H1 (cell line): ENCODE data around the gene OLFM1. TPM values are rescaled to one million over a fixed set of nuclear protein-coding genes. Genes with fewer than 3 reads are reported as not detected.

Source experiments
- CTCF ChIA-PET: fragments of 300-600 bp; sonication (Branson Sonifier 250); formaldehyde crosslinking; loops from one replicate; lab custom pipeline; 2021; ENCODE audit not compliant: partially characterized antibody; lab: Charles Lee
- POLR2A ChIA-PET: fragments of 300-600 bp; sonication (Branson Sonifier 250); formaldehyde crosslinking; loops from one replicate; lab custom pipeline; 2021; ENCODE audit warnings: inconsistent platforms; ENCODE audit not compliant: partially characterized antibody; lab: Charles Lee
- DNase-seq, 2 experiments: peaks; one replicate each; pipeline versions ENCODE4 v3.0.0 to v3.0.0-alpha.2; 2010 to 2022; ENCODE audit warnings: low spot score in 2 of 2, low read depth in 1 of 2, mixed read lengths in 1 of 2
- FAIRE-seq: peaks from 2 replicates; lab custom pipeline; 2011; peaks lifted over from hg19 to GRCh38; lab: Jason Lieb, UNC
- H2AFZ ChIP-seq: 2 replicates; pipeline ENCODE4 v1.8.1; 2012; ENCODE audit warnings: low read length, inconsistent platforms
- H2AK5ac ChIP-seq: 2 replicates; pipeline ENCODE4 v1.6.1; 2013; ENCODE audit warnings: low read depth, low read length
- H2BK120ac ChIP-seq: replicated peaks from 2 replicates; pipeline ENCODE3; 2013; ENCODE audit warnings: low read depth, low read length, inconsistent platforms
- H2BK12ac ChIP-seq: 2 replicates; pipeline ENCODE4 v1.6.1; 2013; ENCODE audit warnings: low read depth, low read length
- H2BK15ac ChIP-seq: 2 replicates; pipeline ENCODE4 v1.6.1; 2013; ENCODE audit warnings: low read length
- H2BK20ac ChIP-seq: 2 replicates; pipeline ENCODE4 v1.6.1; 2013; ENCODE audit warnings: low read length
- H2BK5ac ChIP-seq: 2 replicates; pipeline ENCODE4 v1.6.1; 2013; ENCODE audit warnings: low read depth, low read length
- H3K14ac ChIP-seq: 2 replicates; pipeline ENCODE4 v1.6.1; 2013; ENCODE audit warnings: inconsistent platforms; ENCODE audit not compliant: insufficient read length
- H3K18ac ChIP-seq: 2 replicates; pipeline ENCODE4 v1.6.1; 2013; ENCODE audit warnings: low read length; ENCODE audit errors: extremely low read depth
- H3K23ac ChIP-seq: 2 replicates; pipeline ENCODE4 v1.6.1; 2013; ENCODE audit warnings: inconsistent platforms; ENCODE audit not compliant: insufficient read length
- H3K23me2 ChIP-seq: 2 replicates; pipeline ENCODE4 v1.6.1; 2013; ENCODE audit warnings: low read depth, low read length
- H3K27ac ChIP-seq: 2 replicates; pipeline ENCODE4 v1.6.1; 2011; ENCODE audit warnings: low read depth, low read length, inconsistent platforms
- H3K27me3 ChIP-seq, 4 experiments: replicated peaks in 1 of 4; 1 replicate in 1 of 4; 2 replicates in 3 of 4; pipeline versions ENCODE4 v1.6.1 to v1.8.1; 2011 to 2013; ENCODE audit warnings: low read length in 3 of 4, mild to moderate bottlenecking in 3 of 4, inconsistent platforms in 2 of 4, mixed read lengths in 2 of 4, moderate library complexity in 1 of 4; ENCODE audit not compliant: control insufficient read depth in 3 of 4, insufficient read depth in 3 of 4; ENCODE audit errors: extremely low read depth in 1 of 4
- H3K36me3 ChIP-seq, 4 experiments: 2 replicates each; pipeline versions ENCODE4 v1.6.1 to v1.8.1; 2011 to 2013; ENCODE audit warnings: mild to moderate bottlenecking in 4 of 4, low read length in 3 of 4, moderate library complexity in 2 of 4, control low read depth in 1 of 4, inconsistent platforms in 1 of 4; ENCODE audit not compliant: insufficient read depth in 4 of 4, control insufficient read depth in 2 of 4
- H3K4ac ChIP-seq: replicated peaks from 2 replicates; pipeline ENCODE3; 2013; ENCODE audit warnings: low read length, low read depth, mixed read lengths, inconsistent platforms; ENCODE audit not compliant: insufficient read length
- H3K4me1 ChIP-seq, 4 experiments: replicated peaks in 1 of 4; 1 replicate in 1 of 4; 2 replicates in 3 of 4; pipeline versions ENCODE4 v1.6.1 to v1.8.1; 2011 to 2013; ENCODE audit warnings: low read length in 3 of 4, inconsistent platforms in 2 of 4, mixed read lengths in 1 of 4; ENCODE audit not compliant: insufficient read depth in 4 of 4, control insufficient read depth in 3 of 4
- H3K4me2 ChIP-seq, 2 experiments: 2 replicates each; pipeline versions ENCODE4 v1.6.1 to v1.8.1; 2011 to 2013; ENCODE audit warnings: low read depth in 2 of 2, low read length in 2 of 2, control low read depth in 1 of 2, inconsistent platforms in 1 of 2, mild to moderate bottlenecking in 1 of 2; ENCODE audit not compliant: insufficient read depth in 1 of 2
- H3K4me3 ChIP-seq, 4 experiments: fragments of 200-600, 300-600 bp in 1 of 4; sonication (generic), shearing (Covaris generic), sonication (Bioruptor Twin) in 1 of 4; 2 replicates each; pipeline versions ENCODE4 v1.5.1 to v1.8.1; 2011 to 2016; ENCODE audit warnings: low read length in 4 of 4, low read depth in 3 of 4, control low read depth in 2 of 4, inconsistent platforms in 2 of 4, mild to moderate bottlenecking in 2 of 4, mixed read lengths in 1 of 4, moderate library complexity in 1 of 4; ENCODE audit not compliant: insufficient read depth in 2 of 4; ENCODE audit errors: extremely low read depth in 1 of 4
- H3K56ac ChIP-seq: replicated peaks from 2 replicates; pipeline ENCODE3; 2013; ENCODE audit warnings: low read depth, mild to moderate bottlenecking, mixed read lengths, low read length, inconsistent platforms; ENCODE audit not compliant: insufficient read length
- H3K79me1 ChIP-seq: 2 replicates; pipeline ENCODE4 v1.6.1; 2013; ENCODE audit warnings: low read depth, low read length, control low read depth
- H3K79me2 ChIP-seq, 2 experiments: 2 replicates each; pipeline versions ENCODE4 v1.6.1 to v1.8.1; 2012 to 2013; ENCODE audit warnings: low read length in 2 of 2, mild to moderate bottlenecking in 2 of 2, inconsistent platforms in 1 of 2; ENCODE audit not compliant: insufficient read depth in 2 of 2, control insufficient read depth in 1 of 2
- H3K9ac ChIP-seq, 4 experiments: replicated peaks in 1 of 4; 1 replicate in 1 of 4; 2 replicates in 3 of 4; pipeline versions ENCODE4 v1.6.1 to v1.8.1; 2011 to 2013; ENCODE audit warnings: low read depth in 3 of 4, low read length in 3 of 4, control low read depth in 2 of 4, mild to moderate bottlenecking in 2 of 4, moderate library complexity in 2 of 4, inconsistent platforms in 1 of 4; ENCODE audit errors: extremely low read depth in 1 of 4
- H3K9me3 ChIP-seq, 2 experiments: 2 replicates each; pipeline versions ENCODE4 v1.6.1 to v1.8.1; 2012 to 2013; ENCODE audit warnings: mild to moderate bottlenecking in 2 of 2, moderate library complexity in 2 of 2, control low read depth in 1 of 2, inconsistent platforms in 1 of 2, low read depth in 1 of 2, low read length in 1 of 2, mixed read lengths in 1 of 2; ENCODE audit not compliant: insufficient read depth in 2 of 2
- H4K20me1 ChIP-seq, 2 experiments: replicated peaks in 1 of 2; 2 replicates each; pipeline versions ENCODE3 to v1.8.1; 2011 to 2013; ENCODE audit warnings: inconsistent platforms in 2 of 2, low read length in 2 of 2, mild to moderate bottlenecking in 1 of 2; ENCODE audit not compliant: insufficient read depth in 2 of 2, control insufficient read depth in 1 of 2
- H4K5ac ChIP-seq: 2 replicates; pipeline ENCODE4 v1.6.1; 2013; ENCODE audit warnings: low read length, low read depth, mixed read lengths, inconsistent platforms; ENCODE audit not compliant: insufficient read length
- H4K8ac ChIP-seq: 2 replicates; pipeline ENCODE4 v1.8.0; 2013; ENCODE audit warnings: mild to moderate bottlenecking, moderate library complexity, low read length, inconsistent platforms; ENCODE audit not compliant: insufficient read depth; ENCODE audit errors: extremely low read depth
- H4K91ac ChIP-seq: replicated peaks from 2 replicates; pipeline ENCODE3; 2013; ENCODE audit warnings: low read length, mixed read lengths, inconsistent platforms; ENCODE audit not compliant: insufficient read length
- BCL11A ChIP-seq, 2 experiments: IDR thresholded peaks; one replicate each; pipeline ENCODE4 v1.6.1; 2011; ENCODE audit warnings: low read depth in 2 of 2, low read length in 2 of 2, mild to moderate bottlenecking in 2 of 2
- RXRA ChIP-seq: IDR thresholded peaks from 2 replicates; pipeline ENCODE4 v1.6.1; 2011; ENCODE audit warnings: low read depth, mild to moderate bottlenecking, low read length, moderate library complexity; ENCODE audit not compliant: insufficient read depth
- SP1 ChIP-seq: IDR thresholded peaks from 2 replicates; pipeline ENCODE4 v1.6.1; 2011; ENCODE audit warnings: low read depth, low read length
- SRF ChIP-seq: IDR thresholded peaks from 2 replicates; pipeline ENCODE4 v1.6.1; 2011; ENCODE audit warnings: mild to moderate bottlenecking, low read depth, low read length, moderate library complexity
- TAF7 ChIP-seq: optimal IDR thresholded peaks from 2 replicates; pipeline ENCODE3; 2011; ENCODE audit warnings: low read depth, mild to moderate bottlenecking, inconsistent platforms, low read length, moderate library complexity, borderline replicate concordance
- WGBS, 2 experiments: shearing (Covaris generic) in 1 of 2; methylation state at CpG; one replicate each; pipeline versions ENCODE4 v1.1.6 to v1.1.7; 2013 to 2015; ENCODE audit warnings: low lambda C conversion rate in 2 of 2, mixed read lengths in 2 of 2, inconsistent platforms in 1 of 2, low coverage in 1 of 2, missing lambda C conversion rate in 1 of 2; ENCODE audit not compliant: insufficient replicate concordance in 2 of 2, insufficient coverage in 1 of 2, insufficient read length in 1 of 2; ENCODE audit errors: extremely low coverage in 1 of 2, missing lambda C conversion rate in 1 of 2; 5-methylcytosine and 5-hydroxymethylcytosine counted together
- polyA plus RNA-seq, 7 experiments: library from polyadenylated mRNA; depleted of rRNA in 3 of 7; stranded (reverse) in 5 of 7; unstranded in 2 of 7; fragments of >200 nt in 5 of 7; fragments of 200-250 nt in 2 of 7; gene quantifications; 1 replicate in 5 of 7; 2 replicates in 1 of 7; 4 replicates in 1 of 7; pipeline versions ENCODE4 v1.2.1 to v1.2.3, GENCODE V29; 2011 to 2013; ENCODE audit warnings: missing spikeins in 2 of 7, mixed read lengths in 2 of 7
- total RNA-seq: library from RNA; stranded (reverse); fragmentation: NEBNext Ultra II Directional; extraction: Animal tissue kit (Norgen Biotek cat#: 25700); gene quantifications from 2 replicates; pipeline ENCODE4 v1.2.1, GENCODE V29; 2021
- TF ChIP-seq, protein P1 (sequence below): IDR thresholded peaks from 2 replicates; pipeline ENCODE4 v1.6.1; 2011; ENCODE audit warnings: low read depth, mild to moderate bottlenecking, low read length; ENCODE audit not compliant: insufficient read depth

OLFM1 gene
- total and polyA plus RNA-seq, 2 of the 8 experiments (the other 6 are each of a cell fraction or from before 2014, with no cell fraction given) = 53.0 to 53.4 TPM

DNA sequence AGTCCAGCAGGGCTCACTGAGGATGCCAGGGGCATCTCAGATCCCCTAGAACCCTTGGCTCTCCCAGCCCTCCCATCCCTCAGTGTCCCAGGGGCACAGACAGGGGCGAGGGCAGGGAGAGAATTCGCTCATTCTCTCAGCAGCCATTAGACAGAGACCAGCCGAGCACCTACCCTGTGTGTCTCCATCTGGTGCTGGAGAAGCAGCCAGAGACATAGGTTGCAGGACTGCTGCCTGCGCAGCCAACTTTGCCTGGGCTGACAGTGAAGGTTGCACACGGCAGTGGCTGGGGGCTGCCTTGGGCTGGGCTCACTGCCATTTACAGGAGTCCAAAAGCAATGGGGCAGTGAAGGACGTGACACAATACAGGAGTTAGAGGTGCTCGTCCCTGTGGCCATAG lies 60.9 kb downstream of the OLFM1 start:
- H2BK20ac ChIP-seq = no peak overlapping the region
- no peaks in the 10 kb centered on the region; a peak in 2 of 7 replicates for H3K27me3 ChIP-seq
- H3K4me1 ChIP-seq = peaks cover 0 to 16% (median 8%) of the 10 kb centered on the region in 4 experiments; a peak in 5 of 7 replicates
- no peak for TF ChIP-seq TAF7
- no peak for TF ChIP-seq SRF
- TF ChIP-seq RXRA = no peak
- TF ChIP-seq SP1 = no peak
- TF ChIP-seq, protein P1, sequence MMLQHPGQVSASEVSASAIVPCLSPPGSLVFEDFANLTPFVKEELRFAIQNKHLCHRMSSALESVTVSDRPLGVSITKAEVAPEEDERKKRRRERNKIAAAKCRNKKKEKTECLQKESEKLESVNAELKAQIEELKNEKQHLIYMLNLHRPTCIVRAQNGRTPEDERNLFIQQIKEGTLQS = no peak
- TF ChIP-seq BCL11A (IDR thresholded peaks at IDR 0.05; ENCODE audit: low read depth in 2 of 2, low read length in 2 of 2) = no peak
- H3K18ac ChIP-seq = no peak overlapping the region
- no peak overlapping the region for H3K4ac ChIP-seq
- no peak overlapping the region for H4K8ac ChIP-seq
- peaks cover 0 to 9% of the 10 kb centered on the region in 2 experiments; a peak in 1 of 4 replicates for H3K9me3 ChIP-seq
- H2BK12ac ChIP-seq = no peak overlapping the region
- H3K4me2 ChIP-seq = no peak overlapping the region
- H4K20me1 ChIP-seq = no peaks in the 10 kb centered on the region
- H3K4me3 ChIP-seq = no peak overlapping the region
- WGBS, 2 experiments = 87% methylated on average over 7 of the region's 7 CpGs; no CpG with 5 or more reads in 1 of the 2 experiments
- no peak overlapping the region for H3K27ac ChIP-seq
- no peaks in the 10 kb centered on the region for H3K79me1 ChIP-seq
- H2BK120ac ChIP-seq = no peak overlapping the region
- H3K56ac ChIP-seq = no peak overlapping the region
- H4K91ac ChIP-seq = no peak overlapping the region
- H2BK5ac ChIP-seq = peak overlapping the region; percentile 35; the same call in 1 of the 2 replicates
- H2AK5ac ChIP-seq = no peak overlapping the region
- H3K23me2 ChIP-seq = no peaks in the 10 kb centered on the region
- no peaks in the 10 kb centered on the region for H3K36me3 ChIP-seq
- CTCF ChIA-PET = interaction anchor here (0.6 kb wide), 1 partner anchor 40 kb away, joined by 4 read pairs; no protein-coding TSS in a partner anchor
- H3K9ac ChIP-seq = no peak overlapping the region
- no peak overlapping the region for H3K23ac ChIP-seq
- no peaks in the 10 kb centered on the region for H3K79me2 ChIP-seq
- no peak for DNase-seq
- H4K5ac ChIP-seq = no peak overlapping the region
- H2AFZ ChIP-seq = no peak overlapping the region
- H3K14ac ChIP-seq = no peak overlapping the region
- no peak for FAIRE-seq
- 0 out of 2 replicates have a peak overlapping the region, but pooled peaks have one; percentile 29 for H2BK15ac ChIP-seq
- POLR2A ChIA-PET = no interaction called here
